HepG2 (cell line): ENCODE data around the gene ADAMTS15. TPM values are rescaled to one million over a fixed set of nuclear protein-coding genes. Genes with fewer than 3 reads are reported as not detected.

Experiments used
- ATAC-seq: fragments of 200-7000 bp; cut with Tn5 transposase; 3 replicates; pipeline ENCODE4 v1.9.1; 2020; ENCODE audit warnings: mild to moderate bottlenecking, moderate library complexity
- BruUV-seq: library from RNA; stranded (reverse); fragments of 400-500 nt; replicated peaks from 2 replicates; lab custom pipeline; 2021; lab: Mats Ljungman, UMichigan
- CTCF ChIA-PET: fragments of 300-600 bp; formaldehyde crosslinking; extraction: SDS; loops from one replicate; lab custom pipeline; 2021; ENCODE audit warnings: low total read pairs, inconsistent platforms, low intra/inter-chr PET ratio; lab: Yijun Ruan, JAX
- POLR2A ChIA-PET: fragments of 350-600 bp; sonication (Branson Sonifier 250); formaldehyde crosslinking; loops from one replicate; lab custom pipeline; 2020; ENCODE audit warnings: antibody characterized with exemption, inconsistent platforms; lab: Yijun Ruan, JAX
- DNase-seq: peaks from one replicate; pipeline ENCODE4 v3.0.0-alpha.2; 2015; ENCODE audit warnings: low spot score
- FAIRE-seq: peaks from 3 replicates; lab custom pipeline; 2011; peaks lifted over from hg19 to GRCh38; lab: Jason Lieb, UNC
- H2AFZ ChIP-seq: one replicate; pipeline ENCODE4 v1.6.1; 2011; ENCODE audit warnings: low read length, inconsistent platforms
- H3K27ac ChIP-seq: fragments of 300-600 bp; 3 replicates; pipeline ENCODE4 v1.8.0; 2011; ENCODE audit warnings: mixed run types, mild to moderate bottlenecking, mixed read lengths, low read length, inconsistent platforms; ENCODE audit not compliant: insufficient read depth; ENCODE audit errors: extremely low read length
- H3K27me3 ChIP-seq, 2 experiments: fragments of 200-600 bp in 1 of 2; 2 replicates in 1 of 2; 3 replicates in 1 of 2; pipeline versions ENCODE4 v1.6.0 to v1.8.0; 2011; ENCODE audit warnings: low read length in 2 of 2, mild to moderate bottlenecking in 2 of 2, moderate library complexity in 2 of 2, inconsistent platforms in 1 of 2; ENCODE audit not compliant: insufficient read depth in 2 of 2, control insufficient read depth in 1 of 2
- H3K36me3 ChIP-seq, 2 experiments: fragments of 200-600 bp in 1 of 2; replicated peaks in 1 of 2; 2 replicates in 1 of 2; 3 replicates in 1 of 2; pipeline versions ENCODE4 v1.5.1 to v1.8.0; 2011; ENCODE audit warnings: low read length in 2 of 2, inconsistent platforms in 1 of 2; ENCODE audit not compliant: insufficient read depth in 2 of 2, control insufficient read depth in 1 of 2
- H3K4me1 ChIP-seq: 2 replicates; pipeline ENCODE4 v1.5.1; 2012; ENCODE audit warnings: low read length, inconsistent platforms; ENCODE audit not compliant: insufficient read depth
- H3K4me2 ChIP-seq: 2 replicates; pipeline ENCODE4 v1.6.0; 2011; ENCODE audit warnings: low read depth, low read length, inconsistent platforms
- H3K4me3 ChIP-seq, 3 experiments: fragments of 200-600 bp in 1 of 3; sonication (generic), shearing (Covaris generic) in 1 of 3; replicated peaks in 1 of 3; 2 replicates each; pipeline ENCODE4 v1.5.1; 2011 to 2016; ENCODE audit warnings: low read length in 3 of 3, inconsistent platforms in 2 of 3, low read depth in 2 of 3, mild to moderate bottlenecking in 2 of 3, control low read depth in 1 of 3, mixed read lengths in 1 of 3; ENCODE audit not compliant: insufficient read depth in 1 of 3
- H3K79me2 ChIP-seq: one replicate; pipeline ENCODE4 v1.6.1; 2011; ENCODE audit warnings: low read length, inconsistent platforms; ENCODE audit not compliant: insufficient read depth
- H3K9ac ChIP-seq: 2 replicates; pipeline ENCODE4 v1.6.0; 2011; ENCODE audit warnings: mild to moderate bottlenecking, low read depth, low read length, inconsistent platforms; ENCODE audit not compliant: insufficient read depth
- H3K9me3 ChIP-seq: 2 replicates; pipeline ENCODE4 v1.5.1; 2012; ENCODE audit warnings: mild to moderate bottlenecking, low read length
- H4K20me1 ChIP-seq: 2 replicates; pipeline ENCODE4 v1.6.0; 2011; ENCODE audit warnings: inconsistent platforms, mild to moderate bottlenecking, low read length, moderate library complexity; ENCODE audit not compliant: insufficient read depth
- ARID4A ChIP-seq: sonication (generic); formaldehyde crosslinking; IDR thresholded peaks from 2 replicates; pipeline ENCODE4 v1.5.0; 2020; ENCODE audit warnings: mild to moderate bottlenecking, missing genetic modification reagents, borderline replicate concordance
- ATM ChIP-seq: fragments of 450-650 bp; IDR thresholded peaks from 2 replicates; pipeline ENCODE4 v1.7.1; 2017; ENCODE audit warnings: mild to moderate bottlenecking, borderline replicate concordance
- ERF ChIP-seq: IDR thresholded peaks from 2 replicates; pipeline ENCODE4 v1.6.1; 2018; ENCODE audit warnings: missing biosample characterization, missing genetic modification reagents
- ETV5 ChIP-seq: IDR thresholded peaks from 2 replicates; pipeline ENCODE4 v1.6.1; 2018; ENCODE audit warnings: missing biosample characterization, missing genetic modification reagents, inconsistent platforms, borderline replicate concordance
- GATAD2A ChIP-seq: IDR thresholded peaks from 2 replicates; pipeline ENCODE4 v1.6.1; 2016
- IRF2 ChIP-seq: IDR thresholded peaks from 2 replicates; pipeline ENCODE4 v1.6.1; 2018; ENCODE audit warnings: missing genetic modification reagents, missing compliant biosample characterization
- JUN ChIP-seq: sonication (generic); formaldehyde crosslinking; IDR thresholded peaks from 2 replicates; pipeline ENCODE4 v1.4.0; 2020; ENCODE audit warnings: mild to moderate bottlenecking, missing genetic modification reagents
- MED8 ChIP-seq: sonication (generic); formaldehyde crosslinking; IDR thresholded peaks from 2 replicates; pipeline ENCODE4 v1.8.1; 2023; ENCODE audit warnings: mild to moderate bottlenecking, missing genetic modification reagents; ENCODE audit not compliant: insufficient replicate concordance
- NAIF1 ChIP-seq: sonication (generic); formaldehyde crosslinking; IDR thresholded peaks from 2 replicates; pipeline ENCODE4 v1.5.0; 2020; ENCODE audit warnings: mild to moderate bottlenecking, missing genetic modification reagents, borderline replicate concordance
- PPARG ChIP-seq: conservative IDR thresholded peaks from 2 replicates; pipeline ENCODE4 v1.6.1; 2016; ENCODE audit warnings: missing biosample characterization, missing genetic modification reagents
- RFXANK ChIP-seq: IDR thresholded peaks from 2 replicates; pipeline ENCODE4 v1.6.1; 2016
- TRIM24 ChIP-seq: sonication (generic); formaldehyde crosslinking; IDR thresholded peaks from 2 replicates; pipeline ENCODE4 v1.8.0; 2022; ENCODE audit warnings: mild to moderate bottlenecking, missing genetic modification reagents
- ZNF207 ChIP-seq: fragments of 450-650 bp; IDR thresholded peaks from 2 replicates; pipeline ENCODE4 v1.6.1; 2016; ENCODE audit warnings: antibody characterized with exemption, borderline replicate concordance
- ZNF407 ChIP-seq: sonication (generic); formaldehyde crosslinking; IDR thresholded peaks from one replicate; pipeline ENCODE4 v1.5.1; 2020; ENCODE audit warnings: mild to moderate bottlenecking, missing genetic modification reagents; ENCODE audit errors: not compliant biosample characterization
- ZNF607 ChIP-seq: sonication (generic); formaldehyde crosslinking; IDR thresholded peaks from 2 replicates; pipeline ENCODE4 v1.5.1; 2020; ENCODE audit warnings: missing genetic modification reagents, mild to moderate bottlenecking, borderline replicate concordance
- WGBS: methylation state at CpG from one replicate; pipeline ENCODE4 v1.1.6; 2017; ENCODE audit warnings: low lambda C conversion rate; 5-methylcytosine and 5-hydroxymethylcytosine counted together
- in situ Hi-C: cut with HindIII; loops from 2 replicates; pipeline ENCODE4 v1.10.0; 2017; ENCODE audit warnings: low pct_unique_long_range_greater_than_20kb; ENCODE audit not compliant: extremely low pct_ligation_motif_present
- intact Hi-C: fragments of 100-400 bp; cut with micrococcal nuclease; formaldehyde crosslinking; loops from one replicate; pipeline ENCODE4 v1.10.0; 2022; ENCODE audit not compliant: unreplicated experiment
- polyA plus RNA-seq, 8 experiments: library from polyadenylated mRNA; depleted of rRNA in 3 of 8; stranded (reverse) in 7 of 8; unstranded in 1 of 8; fragments of >200 nt; fragmentation: Illumina TruSeq in 4 of 8; extraction: Trizol in 4 of 8; gene quantifications; 2 replicates each; pipeline versions ENCODE4 v1.2.1 to v1.2.3, GENCODE V29; 2011 to 2016; ENCODE audit warnings: low read depth in 4 of 8, missing spikeins in 1 of 8, mixed read lengths in 1 of 8; ENCODE audit not compliant: insufficient read depth in 1 of 8
- total RNA-seq, 5 experiments: library from RNA; depleted of rRNA; stranded (reverse); fragments of >200 nt; fragmentation: Illumina TruSeq; extraction: Trizol; gene quantifications; 2 replicates each; pipeline ENCODE4 v1.2.3, GENCODE V29; 2016; ENCODE audit warnings: low read depth in 1 of 5

Gene ADAMTS15
- total and polyA plus RNA-seq, 2 of the 13 experiments (the other 11 are each of a cell fraction or from before 2014, with no cell fraction given): 0.01 to 0.02 TPM

GRCh38 chr11:130513132-130513531, 64.7 kb downstream of the ADAMTS15 start:
- no peak overlapping the region for H3K27ac ChIP-seq
- POLR2A ChIA-PET: no interaction called here
- TF ChIP-seq ARID4A (CRISPR knock-in tag) (no peak), ETV5 (no peak), ATM (no peak), PPARG (CRISPR knock-in tag) (no peak), MED8 (CRISPR knock-in tag) (no peak), IRF2 (no peak), NAIF1 (CRISPR knock-in tag) (no peak), TRIM24 (CRISPR knock-in tag) (no peak), RFXANK (no peak), ZNF207 (no peak), ZNF607 (CRISPR knock-in tag) (no peak), ERF (CRISPR knock-in tag) (no peak), ZNF407 (CRISPR knock-in tag) (no peak), GATAD2A (no peak), JUN (no peak)

More at GRCh38 chr11:130513132-130513531, 64.7 kb downstream of the ADAMTS15 start:
- Histone ChIP-seq H3K4me2 (no peak overlapping the region), H3K79me2 (no peaks in the 10 kb centered on the region), H3K27me3 (peaks cover 1 to 6% of the 10 kb centered on the region in 2 experiments; a peak in 1 of 5 replicates), H3K4me3 (no peak overlapping the region), H3K4me1 (no peaks in the 10 kb centered on the region), H3K36me3 (no peaks in the 10 kb centered on the region), H3K9me3 (no peaks in the 10 kb centered on the region), H2AFZ (no peak overlapping the region), H3K9ac (no peak overlapping the region), H4K20me1 (no peaks in the 10 kb centered on the region)
- ATAC-seq (no peak), FAIRE-seq (no peak), DNase-seq (no peak)
- intact Hi-C loops (no loop called here), in situ Hi-C loops (no loop called here)
- WGBS: 0% methylated on average over 2 of the region's 4 CpGs
- CTCF ChIA-PET: no interaction called here
- BruUV-seq: no TSS peak
